Measurements from ENCODE around the gene PCSK4.
"Not testable (repeated sequence)": the region's sequence is repeated elsewhere in the genome, so short reads cannot be mapped to it uniquely, and the experiment has no call there.

Gene PCSK4

DNA sequence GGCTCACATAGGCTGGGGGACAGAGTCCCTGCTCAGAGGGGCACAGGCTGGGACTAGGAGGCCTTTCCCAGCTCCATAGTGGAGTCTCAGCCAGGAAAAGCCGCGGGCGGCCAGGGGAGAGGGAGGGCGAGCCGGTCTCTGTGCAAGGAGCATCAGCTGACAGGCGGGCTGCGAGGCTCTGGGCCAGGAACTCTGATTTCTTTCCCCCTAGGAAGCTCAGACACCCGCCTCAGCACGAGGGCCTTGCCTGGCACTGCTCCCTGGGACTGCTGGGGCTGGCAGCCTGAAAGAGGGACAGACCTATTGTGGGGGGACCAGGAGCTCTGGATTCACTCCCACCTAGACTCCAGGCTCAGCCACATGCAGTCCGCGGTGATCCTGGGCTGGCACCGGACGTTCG, 31.5 kb upstream of the PCSK4 start:
- no peak for DNase-seq

DNA sequence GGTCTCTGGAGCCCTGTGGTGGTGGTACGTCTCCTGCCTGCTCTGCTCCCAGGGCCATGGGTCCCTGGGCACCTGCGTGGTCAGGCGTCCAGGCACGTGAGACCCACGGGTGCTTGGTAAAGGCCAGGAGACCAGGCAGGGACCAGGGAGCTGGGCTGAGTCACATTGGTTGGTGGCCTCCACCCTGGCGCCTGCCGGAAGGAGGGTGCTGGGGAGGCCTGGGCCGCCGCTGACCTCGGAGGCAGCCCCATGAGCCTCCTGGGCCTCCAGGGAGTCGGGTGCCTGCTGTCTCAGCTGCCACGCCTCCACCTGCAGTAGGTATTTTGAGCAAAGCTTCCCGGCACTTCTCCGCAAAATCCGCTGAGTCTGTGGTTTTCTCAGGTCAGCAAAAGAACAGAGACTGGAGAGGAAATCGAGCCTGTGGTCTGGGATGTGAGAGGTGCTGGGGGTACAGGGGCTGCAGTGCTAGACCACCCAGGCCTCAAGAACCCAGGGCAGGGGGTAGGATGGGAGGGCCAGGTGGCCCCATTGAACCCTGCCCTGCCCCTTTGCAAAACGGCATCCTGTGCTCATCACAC, 30.1 kb upstream of the PCSK4 start:
- no peak for DNase-seq

GRCh38 chr19:1519802-1520201, 29.7 kb upstream of the PCSK4 start:
- DNase-seq = not testable (repeated sequence)

- no peak for DNase-seq
These were observed 28.3 kb upstream of the PCSK4 start for GRCh38 chr19:1518471-1518870.

DNA sequence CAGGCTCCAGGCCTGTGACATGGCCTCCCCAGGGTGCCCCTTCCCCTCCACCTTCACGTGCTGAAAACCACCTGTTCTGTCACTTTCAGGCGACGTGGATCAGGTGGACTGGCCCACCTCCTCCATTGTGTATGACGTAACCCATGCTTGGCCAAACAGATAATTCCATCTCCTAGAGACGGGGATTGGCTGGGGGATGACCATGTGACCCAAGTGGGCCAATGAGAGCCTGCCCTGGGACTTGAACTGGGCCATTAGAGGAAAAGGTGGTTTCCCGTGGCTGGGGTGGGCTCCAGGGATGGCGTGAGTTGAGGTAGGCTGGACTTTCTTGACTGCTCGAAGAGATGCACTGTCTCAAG, 26.2 kb upstream of the PCSK4 start:
- DNase-seq = no peak

GRCh38 chr19:1514986-1515721, 25.0 kb upstream of the PCSK4 start:
- no peak for DNase-seq

DNA sequence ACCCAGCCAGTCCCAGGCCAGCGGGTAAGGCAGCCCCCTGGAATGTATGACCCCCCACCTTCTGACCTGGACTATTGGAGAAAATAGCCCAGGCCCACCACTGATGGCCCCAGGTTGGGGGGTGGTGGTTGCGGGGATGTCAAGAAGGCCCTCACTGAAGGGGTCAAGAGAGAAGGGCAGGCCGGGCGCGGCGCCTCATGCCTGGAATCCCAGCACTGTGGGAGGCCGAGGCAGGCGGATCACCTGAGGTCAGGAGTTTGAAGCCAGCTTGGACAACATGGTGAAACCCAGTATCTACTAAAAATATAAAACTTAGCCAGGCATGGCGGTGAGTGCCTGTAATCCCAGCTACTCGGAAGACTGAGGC, 24.1 kb upstream of the PCSK4 start:
- no peak for DNase-seq

DNA sequence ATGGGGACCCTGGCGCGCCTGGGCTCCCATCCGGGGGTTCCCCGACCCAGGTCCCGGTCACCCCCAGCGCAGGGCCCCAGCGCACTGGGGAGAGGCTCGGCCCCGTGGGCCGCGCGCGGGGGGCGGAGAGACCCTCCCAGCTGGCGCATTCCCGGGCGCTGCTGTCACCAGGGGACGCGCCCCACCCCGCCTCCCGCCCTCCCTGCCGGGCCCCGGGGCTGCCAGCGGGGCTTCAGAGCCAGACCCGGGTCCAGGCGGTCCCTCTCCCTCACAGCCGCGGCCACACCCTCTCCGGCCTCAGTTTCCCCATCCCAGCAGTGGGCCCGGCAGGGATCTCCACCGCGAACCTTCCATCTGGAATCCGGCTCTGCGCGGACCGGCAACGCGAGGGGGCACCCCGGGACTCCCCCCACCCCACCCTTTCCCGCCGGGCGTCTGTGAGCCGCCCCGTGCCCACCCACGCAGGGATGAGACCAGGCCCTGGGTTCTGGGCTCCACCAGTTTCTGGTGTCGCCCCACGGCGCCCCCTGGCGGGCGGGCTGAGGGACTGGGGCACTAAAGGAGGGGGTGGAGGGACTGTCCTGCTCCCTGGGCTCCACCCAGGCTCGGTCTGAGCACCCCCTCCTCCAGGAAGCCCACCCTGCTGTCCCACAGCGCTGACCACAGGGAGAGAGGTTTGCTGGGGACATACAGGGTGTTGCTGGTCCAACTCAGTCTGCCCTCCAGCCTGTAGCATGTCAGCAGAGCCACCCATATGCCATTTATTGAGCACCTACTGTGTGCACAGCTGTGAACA, 23.5 kb upstream of the PCSK4 start:
- no peak for DNase-seq

DNA sequence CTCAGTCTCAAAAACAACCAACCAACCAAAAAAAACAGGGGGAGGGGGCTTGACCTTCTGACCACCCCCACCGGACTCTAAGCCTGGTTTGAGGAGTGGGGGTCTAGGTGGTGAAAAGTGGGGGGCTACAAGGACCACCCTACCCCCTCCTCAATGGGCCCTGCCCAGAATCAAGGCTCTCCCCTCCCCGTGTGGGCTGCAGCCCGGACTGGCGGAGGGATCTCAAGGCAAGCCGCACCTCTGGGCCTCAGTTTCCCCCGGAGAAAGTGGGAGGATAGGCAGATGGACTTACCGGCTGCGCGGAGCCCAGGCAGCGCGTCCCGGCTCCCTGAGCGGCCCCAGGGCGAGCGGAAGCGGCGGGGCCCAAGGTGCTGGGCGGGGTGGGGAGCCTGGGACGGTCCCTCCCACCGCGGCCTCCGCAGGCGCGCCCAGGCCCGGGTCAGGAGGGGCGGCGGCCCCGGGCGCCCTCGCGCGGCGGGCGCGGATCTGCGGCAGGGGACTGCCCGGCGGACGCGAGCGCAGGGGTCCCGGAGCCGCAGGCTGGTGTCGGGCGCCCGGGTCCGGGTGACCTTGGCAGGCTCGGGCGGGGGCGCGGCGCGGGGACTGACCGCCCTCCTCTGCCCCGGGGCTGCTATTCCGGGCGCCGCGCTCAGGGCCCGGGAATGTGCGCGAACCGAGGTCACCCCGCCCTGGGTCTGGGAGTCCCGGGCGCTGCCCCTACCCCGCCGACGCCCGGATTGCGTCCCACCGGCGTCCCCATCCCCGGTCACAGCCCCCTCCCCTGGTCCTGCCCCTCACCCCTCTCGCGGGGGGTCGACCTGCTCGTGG, 22.7 kb upstream of the PCSK4 start, which contains the start of gene ADAMTSL5:
ADAMTSL5 (minus strand) TSS at position 349 of the 828 bp plus-strand sequence. CDS start 2,076 bp downstream, outside the sequence.
- no peak for DNase-seq

DNA sequence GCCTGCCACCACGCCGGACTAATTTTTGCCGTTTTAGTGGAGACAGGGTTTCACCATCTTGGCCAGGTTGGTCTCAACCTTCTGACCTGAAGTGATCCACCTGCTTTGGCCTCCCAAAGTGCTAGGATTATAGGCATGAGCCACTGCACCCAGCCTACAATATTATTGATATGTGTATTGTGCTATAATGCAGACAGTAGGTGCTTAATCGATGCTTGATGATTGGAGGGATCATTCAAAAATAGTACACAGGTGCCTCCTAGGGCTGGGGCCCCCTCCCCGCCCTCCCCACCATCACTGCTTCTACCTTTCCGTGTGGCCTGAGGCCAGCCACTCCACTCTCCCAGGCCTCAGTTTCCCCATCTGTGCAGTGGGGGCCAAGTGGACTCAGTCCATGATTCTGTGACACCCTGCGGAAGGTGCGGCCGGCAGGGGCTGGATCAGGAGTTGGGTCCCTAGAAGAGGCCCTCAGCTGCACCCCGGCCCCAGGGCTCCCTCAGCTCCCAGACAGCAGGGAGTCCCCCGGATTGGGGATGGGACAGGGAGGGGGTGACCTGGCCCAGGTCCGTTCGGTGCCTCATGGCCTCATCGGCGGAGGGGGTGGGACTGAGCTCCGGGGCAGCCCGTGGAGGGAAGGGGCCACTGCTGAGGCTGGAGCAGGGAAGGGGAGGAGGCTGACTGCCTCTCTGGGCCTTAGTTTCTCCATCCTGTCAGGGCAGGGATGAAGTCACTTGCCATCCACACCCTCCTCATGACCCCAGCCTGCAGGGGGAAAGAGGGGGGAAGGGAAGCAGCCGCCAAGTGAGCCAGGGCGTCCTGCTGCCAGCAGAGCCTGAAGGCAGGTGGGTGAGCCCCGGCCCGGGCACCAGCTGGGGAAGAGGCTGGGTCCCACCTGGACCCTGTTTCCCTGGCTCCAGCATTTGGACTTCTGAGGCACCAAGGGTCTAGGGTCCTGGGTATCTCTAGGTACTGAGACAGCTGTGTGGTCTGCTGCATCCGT, 21.5 kb upstream of the PCSK4 start:
- DNase-seq = no peak

DNA sequence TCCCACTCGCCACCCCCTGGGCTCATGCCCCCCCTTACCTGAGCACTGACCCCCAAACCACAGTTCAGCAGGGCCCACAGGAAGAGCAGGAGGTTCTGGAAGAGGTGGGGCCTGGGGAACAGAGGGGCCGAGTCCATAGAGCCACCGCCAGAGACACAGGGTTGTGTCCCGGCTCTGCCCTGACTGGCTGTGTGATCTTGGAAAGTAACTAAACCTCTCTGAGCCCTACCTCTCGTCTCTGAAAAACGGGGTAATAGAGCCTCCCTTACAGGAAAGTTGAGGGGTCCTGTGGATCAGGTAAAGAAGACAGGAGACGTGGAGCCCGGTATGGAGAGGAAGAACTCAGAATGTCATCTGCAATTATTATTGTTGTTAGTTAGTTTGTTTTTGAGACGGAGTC, 20.7 kb upstream of the PCSK4 start:
- no peak for DNase-seq

DNA sequence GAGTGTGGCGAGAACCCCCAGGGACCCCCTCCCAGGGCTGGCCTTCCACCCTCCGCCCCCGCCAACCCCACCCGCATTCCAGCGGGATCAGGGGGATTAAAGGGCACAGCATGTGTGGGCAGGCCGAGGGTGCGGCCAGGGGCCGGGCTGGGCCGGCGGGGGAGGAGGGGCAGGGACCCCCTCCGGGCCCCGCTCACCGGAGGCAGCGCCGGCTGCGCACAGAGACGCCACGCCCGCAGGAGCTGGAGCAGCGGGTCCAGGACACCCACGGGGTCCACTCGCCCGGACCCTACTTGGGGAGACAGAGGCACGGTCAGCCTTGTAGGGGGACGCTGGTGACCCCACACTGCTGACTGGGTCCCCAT, 20.3 kb upstream of the PCSK4 start:
- no peak for DNase-seq

GRCh38 chr19:1509602-1510441, 19.7 kb upstream of the PCSK4 start:
- DNase-seq = no peak

- no peak for DNase-seq
These were observed 18.3 kb upstream of the PCSK4 start for GRCh38 chr19:1508507-1508856.

DNA sequence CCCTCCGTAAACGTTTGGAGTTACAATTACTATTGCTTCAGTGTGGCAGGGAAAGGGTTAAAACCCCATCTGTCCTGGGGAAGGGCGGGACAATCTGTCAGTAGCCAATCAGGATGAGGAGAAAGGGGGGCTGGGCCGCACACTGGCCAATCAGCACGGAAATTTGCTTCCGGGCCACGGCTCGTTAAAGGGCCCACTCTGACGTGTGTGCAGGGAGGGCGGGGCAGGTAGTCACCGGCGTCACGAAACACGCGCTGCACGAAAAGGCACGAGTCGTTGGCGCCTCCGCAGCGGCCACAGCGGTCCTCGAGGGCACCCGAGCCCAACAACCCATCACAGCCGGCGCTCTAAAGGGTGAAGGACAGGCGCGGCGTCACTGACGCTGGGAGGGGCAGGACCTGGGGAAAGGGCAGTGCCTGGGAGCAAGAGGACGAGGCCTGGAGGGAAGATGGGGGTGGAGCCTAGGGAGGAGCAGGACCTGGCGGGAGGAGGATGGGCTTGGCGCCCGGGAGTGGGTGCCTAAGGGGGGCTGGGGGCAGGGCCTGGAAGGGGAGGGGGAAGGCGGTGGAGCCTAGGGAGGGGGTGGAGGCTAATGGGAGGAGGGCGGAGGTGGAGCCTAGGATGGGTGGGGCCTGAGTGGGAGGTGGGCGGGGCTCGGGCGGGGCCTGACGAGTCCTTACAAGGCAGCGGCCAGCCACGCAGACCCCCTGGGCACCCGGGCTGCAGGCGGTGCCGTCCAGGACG, 17.8 kb upstream of the PCSK4 start:
- peak; percentile 88 for DNase-seq

DNA sequence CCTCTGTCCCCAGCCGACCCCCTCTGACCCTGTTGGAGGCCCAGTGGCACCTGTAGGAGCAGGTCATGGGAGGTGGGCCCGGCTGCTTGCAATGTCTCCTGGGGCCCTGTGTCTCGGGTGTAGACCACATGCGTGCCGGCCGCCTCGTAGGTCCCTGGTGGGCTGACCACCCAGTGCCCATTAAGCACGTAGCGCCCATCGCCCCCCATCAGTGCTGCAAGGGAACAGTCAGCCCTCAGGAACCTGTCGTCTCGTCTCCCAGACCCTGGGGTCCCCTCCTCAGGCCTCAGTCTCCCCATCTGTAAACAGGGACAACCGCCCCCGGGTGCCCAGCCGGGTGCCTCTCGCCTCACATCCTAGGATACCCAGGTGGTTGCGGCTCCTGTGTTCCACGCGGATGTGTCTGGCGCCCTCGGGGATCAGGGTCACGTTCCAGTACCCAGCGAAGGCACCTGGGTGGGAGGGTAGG, 17.1 kb upstream of the PCSK4 start:
- no peak for DNase-seq

DNA sequence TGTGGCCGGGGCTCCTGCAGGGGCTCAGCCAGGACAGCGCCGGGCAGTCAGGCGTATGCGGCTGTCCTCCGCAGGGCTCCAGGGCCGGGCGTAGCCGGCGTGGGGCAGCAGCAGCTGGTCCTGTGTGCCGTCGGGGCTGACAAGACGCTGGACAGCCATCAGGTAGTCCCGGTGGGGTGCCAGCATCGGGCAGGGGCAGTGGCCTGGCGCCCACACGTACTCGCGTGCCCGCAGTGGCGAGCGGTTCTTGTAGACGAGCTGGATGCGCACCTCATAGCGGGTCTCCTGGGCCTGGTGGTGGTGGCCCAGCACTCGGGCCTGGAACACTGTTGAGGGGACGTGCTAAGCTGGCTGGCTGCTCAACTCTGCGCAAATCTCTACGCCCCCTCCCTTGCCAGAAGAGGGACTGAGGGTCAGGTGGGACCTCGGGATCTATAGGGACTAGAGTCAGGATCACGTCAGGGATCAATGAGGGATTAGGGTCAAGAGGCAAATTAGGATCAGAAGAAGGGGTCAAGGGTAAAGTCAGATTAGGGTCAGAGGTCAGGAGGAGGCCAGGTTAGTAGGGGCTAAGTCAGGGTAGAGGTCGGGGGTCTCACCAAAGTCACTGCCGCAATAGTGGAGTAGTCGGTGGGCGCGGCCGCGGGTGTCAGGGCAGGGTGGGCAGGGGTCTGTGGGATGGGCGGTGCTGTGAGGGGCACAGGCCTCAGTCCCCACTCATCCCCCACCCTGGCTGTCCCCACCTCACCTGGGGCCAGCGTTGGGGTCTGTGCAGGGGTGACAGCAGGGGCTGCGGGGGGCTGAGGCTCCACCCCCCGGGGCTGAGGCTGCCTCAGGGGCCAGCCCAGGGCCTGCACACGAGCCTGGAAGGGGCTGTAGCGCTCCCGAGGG, 16.1 kb upstream of the PCSK4 start:
- DNase-seq = no peak

DNA sequence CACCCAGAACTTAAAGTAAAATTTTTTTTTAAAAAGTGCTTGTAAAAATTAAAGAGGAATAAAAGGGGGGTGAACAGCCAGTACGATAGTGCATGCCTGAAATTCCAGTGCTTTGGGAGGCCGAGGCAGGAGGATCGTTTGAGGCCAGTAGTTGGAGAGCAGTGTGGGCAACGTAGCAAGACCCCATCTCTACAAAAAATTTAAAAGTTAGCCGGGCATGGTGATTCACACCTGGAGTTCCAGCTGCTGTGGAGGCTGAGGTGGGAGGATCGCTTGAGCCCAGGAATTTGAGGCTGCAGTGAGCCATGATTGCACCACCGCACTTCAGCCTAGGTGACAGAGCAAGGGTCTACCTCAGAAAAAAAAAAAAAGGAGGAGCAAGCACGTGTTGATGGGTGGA, 14.9 kb upstream of the PCSK4 start:
- no peak for DNase-seq

Measured in SHP77 treated with DMSO at 0.1 percent for 48 hours (cell line).